ENCODE measurements around the gene MICAL3. TPM values are rescaled to one million over a fixed set of nuclear protein-coding genes. Genes with fewer than 3 reads are reported as not detected.

MICAL3 gene
- polyA plus RNA-seq, 1 of the 3 experiments (the other 2 are of a cell fraction) = 83.1 TPM

DNA sequence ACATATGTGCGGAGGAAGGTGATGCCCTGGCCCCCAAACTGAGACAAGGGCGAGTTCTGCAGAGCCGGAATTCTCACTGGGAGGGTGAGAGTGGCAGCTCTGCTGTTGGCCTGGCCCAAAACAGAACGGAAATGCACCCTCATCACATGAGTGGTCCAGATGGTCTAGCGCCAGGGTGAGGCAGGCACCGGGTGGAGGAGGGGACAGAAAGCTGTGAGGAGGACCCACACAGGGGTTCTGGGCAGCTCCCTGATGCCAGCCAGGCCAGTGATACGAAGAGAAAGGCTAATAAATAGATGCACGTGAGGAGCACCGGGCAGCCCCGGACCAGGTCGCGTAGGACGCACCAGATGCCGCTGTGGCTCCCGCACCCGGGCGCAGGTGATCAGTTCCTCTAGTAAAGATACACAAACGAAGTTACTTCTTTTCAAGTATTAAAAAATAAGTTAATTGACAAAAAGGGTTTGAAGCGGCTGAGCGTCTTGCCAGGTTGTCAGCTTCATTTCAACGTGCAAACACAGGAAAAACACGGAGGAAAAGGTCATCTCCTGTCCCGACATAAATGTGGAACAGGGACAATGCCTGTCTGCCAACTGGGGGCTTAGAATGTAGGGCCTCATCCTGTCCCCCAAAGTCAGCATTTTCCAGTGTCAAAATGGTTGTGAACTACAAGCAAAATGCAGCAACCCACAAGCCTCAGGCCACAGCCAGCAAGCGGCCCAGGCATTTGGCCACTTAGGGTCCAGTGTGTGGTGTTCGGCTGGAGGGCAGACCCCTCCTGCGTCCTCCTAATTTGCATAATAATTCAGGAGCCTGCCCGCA is 234.8 kb downstream of the MICAL3 start:
- Histone ChIP-seq H3K9ac (no peak overlapping the region), H3K27ac (ENCODE audit: low read depth in 2 of 2, low read length in 1 of 2) (no peak overlapping the region), H4K20me1 (ENCODE audit: insufficient read depth) (no peaks in the 10 kb centered on the region), H3K9me3 (no peaks in the 10 kb centered on the region), H3K4me1 (ENCODE audit: control insufficient read depth in 1 of 2, insufficient read depth in 2 of 2, low read depth in 1 of 2, low read length in 1 of 2) (no peaks in the 10 kb centered on the region; a peak in 1 of 4 replicates), H3K9me2 (no peaks in the 10 kb centered on the region), H3K36me3 (replicated peaks in 1 of 2; ENCODE audit: control insufficient read depth in 1 of 2, insufficient read depth in 2 of 2, low read length in 1 of 2) (peaks cover 0 to 46% of the 10 kb centered on the region in 2 experiments), H3K27me3 (ENCODE audit: insufficient read depth) (no peaks in the 10 kb centered on the region), H3F3A (replicated peaks; ENCODE audit: insufficient read depth) (no peaks in the 10 kb centered on the region), H2AFZ (ENCODE audit: low read depth) (no peak overlapping the region), H3K4me2 (no peak overlapping the region), H3K79me2 (ENCODE audit: insufficient read depth) (no peaks in the 10 kb centered on the region), H3K4me3 (ENCODE audit: low read depth in 2 of 2, low read length in 1 of 2) (no peak overlapping the region)
- WGBS (ENCODE audit: low lambda C conversion rate) = 94% methylated on average over 26 of the region's 27 CpGs
- ChIA-PET CTCF (interaction anchor here (4.4 kb wide), 1 partner anchor 47 kb away, joined by 17 read pairs; no protein-coding TSS in a partner anchor), POLR2A (no interaction called here)
- no peak for DNase-seq
- TF ChIP-seq SMC3 (IDR thresholded peaks at IDR 0.05; ENCODE audit: low read depth, low read length) (no peak), YY1 (IDR thresholded peaks at IDR 0.05; ENCODE audit: low read depth) (no peak), FOSL2 (IDR thresholded peaks at IDR 0.05; ENCODE audit: borderline replicate concordance, low read depth) (no peak), CHD2 (IDR thresholded peaks at IDR 0.05; ENCODE audit: low read length, partially characterized antibody) (no peak), EZH2phosphoT487 (IDR thresholded peaks at IDR 0.05; ENCODE audit: borderline replicate concordance, low read depth) (no peak), ELF1 (IDR thresholded peaks at IDR 0.05) (no peak), FOXM1 (IDR thresholded peaks at IDR 0.05; ENCODE audit: low read depth) (no peak), TEAD4 (IDR thresholded peaks at IDR 0.05; ENCODE audit: borderline replicate concordance, insufficient read depth) (no peak), JUND (IDR thresholded peaks at IDR 0.05) (no peak), RXRA (IDR thresholded peaks at IDR 0.05; ENCODE audit: borderline replicate concordance, low read depth) (no peak), NRF1 (IDR thresholded peaks at IDR 0.05; ENCODE audit: low read depth, low read length) (no peak), GATA2 (CRISPR knock-in tag; IDR thresholded peaks at IDR 0.05) (no peak), RFX5 (IDR thresholded peaks at IDR 0.05; ENCODE audit: low read length) (no peak), RAD21 (IDR thresholded peaks at IDR 0.05; ENCODE audit: low read length) (no peak), EP300 (IDR thresholded peaks at IDR 0.05; ENCODE audit: borderline replicate concordance in 1 of 2, low read depth in 1 of 2, low read length in 1 of 2) (no peak), MEF2A (IDR thresholded peaks at IDR 0.05; ENCODE audit: borderline replicate concordance, low read depth) (no peak)
- TF ChIP-seq, protein P1, sequence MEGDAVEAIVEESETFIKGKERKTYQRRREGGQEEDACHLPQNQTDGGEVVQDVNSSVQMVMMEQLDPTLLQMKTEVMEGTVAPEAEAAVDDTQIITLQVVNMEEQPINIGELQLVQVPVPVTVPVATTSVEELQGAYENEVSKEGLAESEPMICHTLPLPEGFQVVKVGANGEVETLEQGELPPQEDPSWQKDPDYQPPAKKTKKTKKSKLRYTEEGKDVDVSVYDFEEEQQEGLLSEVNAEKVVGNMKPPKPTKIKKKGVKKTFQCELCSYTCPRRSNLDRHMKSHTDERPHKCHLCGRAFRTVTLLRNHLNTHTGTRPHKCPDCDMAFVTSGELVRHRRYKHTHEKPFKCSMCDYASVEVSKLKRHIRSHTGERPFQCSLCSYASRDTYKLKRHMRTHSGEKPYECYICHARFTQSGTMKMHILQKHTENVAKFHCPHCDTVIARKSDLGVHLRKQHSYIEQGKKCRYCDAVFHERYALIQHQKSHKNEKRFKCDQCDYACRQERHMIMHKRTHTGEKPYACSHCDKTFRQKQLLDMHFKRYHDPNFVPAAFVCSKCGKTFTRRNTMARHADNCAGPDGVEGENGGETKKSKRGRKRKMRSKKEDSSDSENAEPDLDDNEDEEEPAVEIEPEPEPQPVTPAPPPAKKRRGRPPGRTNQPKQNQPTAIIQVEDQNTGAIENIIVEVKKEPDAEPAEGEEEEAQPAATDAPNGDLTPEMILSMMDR (IDR thresholded peaks at IDR 0.05) = no peak
- TF ChIP-seq, protein P2, sequence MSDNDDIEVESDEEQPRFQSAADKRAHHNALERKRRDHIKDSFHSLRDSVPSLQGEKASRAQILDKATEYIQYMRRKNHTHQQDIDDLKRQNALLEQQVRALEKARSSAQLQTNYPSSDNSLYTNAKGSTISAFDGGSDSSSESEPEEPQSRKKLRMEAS (IDR thresholded peaks at IDR 0.05; ENCODE audit: low read depth) = no peak
- TF ChIP-seq, protein P3, sequence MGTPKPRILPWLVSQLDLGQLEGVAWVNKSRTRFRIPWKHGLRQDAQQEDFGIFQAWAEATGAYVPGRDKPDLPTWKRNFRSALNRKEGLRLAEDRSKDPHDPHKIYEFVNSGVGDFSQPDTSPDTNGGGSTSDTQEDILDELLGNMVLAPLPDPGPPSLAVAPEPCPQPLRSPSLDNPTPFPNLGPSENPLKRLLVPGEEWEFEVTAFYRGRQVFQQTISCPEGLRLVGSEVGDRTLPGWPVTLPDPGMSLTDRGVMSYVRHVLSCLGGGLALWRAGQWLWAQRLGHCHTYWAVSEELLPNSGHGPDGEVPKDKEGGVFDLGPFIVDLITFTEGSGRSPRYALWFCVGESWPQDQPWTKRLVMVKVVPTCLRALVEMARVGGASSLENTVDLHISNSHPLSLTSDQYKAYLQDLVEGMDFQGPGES (IDR thresholded peaks at IDR 0.05; ENCODE audit: low read depth, low read length) = no peak
- TF ChIP-seq, protein P4, sequence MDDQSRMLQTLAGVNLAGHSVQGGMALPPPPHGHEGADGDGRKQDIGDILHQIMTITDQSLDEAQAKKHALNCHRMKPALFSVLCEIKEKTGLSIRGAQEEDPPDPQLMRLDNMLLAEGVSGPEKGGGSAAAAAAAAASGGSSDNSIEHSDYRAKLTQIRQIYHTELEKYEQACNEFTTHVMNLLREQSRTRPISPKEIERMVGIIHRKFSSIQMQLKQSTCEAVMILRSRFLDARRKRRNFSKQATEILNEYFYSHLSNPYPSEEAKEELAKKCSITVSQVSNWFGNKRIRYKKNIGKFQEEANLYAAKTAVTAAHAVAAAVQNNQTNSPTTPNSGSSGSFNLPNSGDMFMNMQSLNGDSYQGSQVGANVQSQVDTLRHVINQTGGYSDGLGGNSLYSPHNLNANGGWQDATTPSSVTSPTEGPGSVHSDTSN (IDR thresholded peaks at IDR 0.05) = no peak
